ENCODE data around the gene TARM1.
"Not testable (repeated sequence)": the region's sequence is repeated elsewhere in the genome, so short reads cannot be mapped to it uniquely, and the experiment has no call there.

TARM1 gene

DNA sequence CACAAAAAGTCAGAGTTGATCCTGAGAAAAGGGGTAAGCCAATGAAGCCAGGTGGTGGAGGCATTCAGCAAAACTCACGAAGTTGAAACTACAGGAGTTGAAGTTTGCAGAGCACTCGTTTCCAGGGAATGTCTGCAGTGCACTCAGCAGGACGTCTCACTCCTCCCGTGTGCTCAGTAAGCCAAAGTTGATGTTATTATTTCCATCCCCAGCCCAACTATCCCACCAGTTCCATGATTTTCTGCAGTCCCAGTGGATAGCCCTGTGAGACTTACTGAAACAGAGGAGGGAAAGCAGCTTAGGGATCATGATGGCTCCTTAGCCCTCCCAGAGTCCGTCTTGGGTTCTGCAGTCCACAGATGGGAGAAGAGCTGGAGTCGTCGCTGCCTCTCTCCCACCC lies at the start of gene TARM1:
Gene TARM1 (minus strand): TSS at position 334 of the 400 bp plus-strand sequence. CDS start 25 bp downstream, at position 309.
- DNase-seq, result no peak

DNA sequence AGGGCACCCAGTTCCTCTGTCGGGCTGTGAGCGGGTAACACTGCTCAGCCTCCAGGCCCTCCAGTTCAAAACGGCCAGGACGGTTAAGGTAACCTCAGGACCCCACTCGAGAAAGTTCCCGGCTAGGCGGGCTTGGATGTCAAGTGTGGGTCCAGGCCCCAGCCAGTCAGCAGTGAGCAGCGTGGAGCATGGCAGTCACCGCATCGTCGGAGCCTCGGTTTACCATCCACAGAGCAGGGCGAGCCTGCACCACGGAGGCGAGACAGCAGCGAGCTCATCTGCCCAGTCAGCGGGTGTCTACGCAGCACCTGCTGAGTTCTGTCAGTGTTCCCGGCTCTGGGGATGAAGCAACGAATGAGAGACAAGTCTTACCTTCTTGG lies 48.4 kb upstream of the TARM1 start:
- DNase-seq, result no peak

DNA sequence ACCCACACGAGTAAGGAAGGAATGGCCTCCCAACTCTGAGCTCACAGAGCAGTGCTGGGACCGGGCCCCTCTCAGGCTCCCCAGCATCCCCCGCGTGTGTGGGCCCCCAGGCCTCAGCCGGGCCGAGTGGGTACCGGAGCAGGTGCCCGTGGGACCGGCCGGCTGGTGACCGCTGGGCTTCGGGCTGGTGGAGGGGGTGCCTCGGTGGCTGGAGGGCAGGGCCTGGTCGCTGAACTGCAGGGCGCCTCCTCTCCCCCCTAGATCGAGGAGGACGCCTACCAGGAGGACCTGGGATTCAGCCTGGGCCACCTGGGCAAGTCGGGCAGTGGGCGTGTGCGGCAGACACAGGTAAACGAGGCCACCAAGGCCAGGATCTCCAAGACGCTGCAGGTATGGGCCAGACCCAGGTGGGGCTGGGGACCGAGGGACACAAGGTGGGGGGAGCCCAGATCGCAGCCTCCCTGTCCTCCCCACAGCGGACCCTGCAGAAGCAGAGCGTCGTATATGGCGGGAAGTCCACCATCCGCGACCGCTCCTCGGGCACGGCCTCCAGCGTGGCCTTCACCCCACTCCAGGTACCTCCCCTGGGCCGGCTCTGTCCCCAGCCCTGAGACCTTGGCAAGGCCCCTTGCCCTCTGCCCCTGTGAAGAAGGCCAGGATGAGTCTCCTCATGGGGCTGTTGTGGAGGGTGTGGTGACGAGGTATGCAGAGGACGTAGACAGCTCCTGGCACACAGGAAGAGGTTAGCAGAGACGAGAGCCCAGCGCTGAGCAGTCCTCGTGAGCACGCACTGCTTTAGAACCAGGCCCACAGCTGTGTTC lies 47.8 kb upstream of the TARM1 start:
- no peak for DNase-seq

DNA sequence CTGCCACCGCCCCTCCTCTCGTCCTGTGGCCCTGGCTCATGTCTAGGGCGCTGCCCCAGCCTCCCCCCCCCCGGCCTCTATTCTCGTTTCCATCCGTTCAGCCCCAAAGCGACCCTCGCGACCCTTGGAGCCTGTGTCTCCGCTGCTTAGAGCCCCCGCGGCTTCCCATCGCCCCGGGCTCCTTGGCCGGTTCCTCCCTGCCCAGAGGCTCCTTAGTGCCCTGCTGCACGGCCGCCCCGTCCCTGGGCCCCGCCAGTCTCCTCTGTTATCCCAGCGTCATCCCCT lies 47.2 kb upstream of the TARM1 start:
- DNase-seq, result no peak

DNA sequence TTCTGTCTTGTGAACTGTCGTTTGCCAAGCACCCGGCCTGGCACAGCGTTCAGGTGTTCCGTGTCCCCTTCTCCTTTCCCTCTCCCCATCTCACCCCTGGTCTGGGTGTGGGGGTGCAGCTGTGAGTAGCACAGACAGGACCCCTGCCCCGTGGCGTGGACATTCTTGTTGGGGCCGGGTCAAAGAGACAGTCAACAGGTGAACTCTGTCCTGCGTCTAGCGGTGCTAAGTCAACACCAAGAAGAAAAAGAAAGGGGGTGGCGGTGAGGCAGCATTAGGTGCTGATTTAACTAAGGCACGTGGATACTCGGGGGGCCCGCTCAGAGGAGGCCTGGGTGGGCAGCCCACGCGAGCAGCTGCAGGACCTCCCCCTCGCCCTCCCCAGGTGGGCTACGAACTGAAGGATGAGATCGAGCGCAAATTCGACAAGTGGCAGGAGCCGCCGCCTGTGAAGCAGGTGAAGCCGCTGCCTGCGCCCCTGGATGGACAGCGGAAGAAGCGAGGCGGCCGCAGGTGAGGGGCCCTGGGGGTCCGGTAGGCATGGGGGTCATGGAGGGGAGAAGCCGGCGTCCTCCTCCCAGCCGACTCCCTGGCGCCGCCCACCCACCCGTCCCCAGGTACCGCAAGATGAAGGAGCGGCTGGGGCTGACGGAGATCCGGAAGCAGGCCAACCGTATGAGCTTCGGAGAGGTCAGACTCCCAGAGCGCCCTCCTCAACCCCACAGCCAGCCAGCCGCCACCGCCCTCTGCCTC lies 46.7 kb upstream of the TARM1 start:
- DNase-seq, result no peak

DNA sequence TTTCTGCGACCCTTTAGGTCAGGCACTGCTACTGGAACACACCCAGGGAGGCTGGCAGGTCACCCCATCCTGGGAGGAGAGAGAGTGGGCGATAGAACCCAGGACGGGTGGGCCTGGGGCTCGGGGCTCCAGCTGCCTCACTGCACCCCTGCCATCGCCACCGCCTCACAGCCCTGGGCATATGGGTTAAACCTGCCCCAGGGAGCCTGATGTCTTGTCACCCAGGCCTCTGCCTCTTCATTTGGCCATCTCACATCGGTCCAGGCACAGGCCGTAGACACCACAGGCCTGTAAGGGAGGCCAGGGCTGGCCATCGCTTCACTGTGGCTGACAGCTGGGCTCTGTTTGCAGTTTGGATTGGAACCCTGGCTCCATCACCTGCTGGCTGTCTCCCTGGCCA lies 44.5 kb upstream of the TARM1 start:
- DNase-seq, result no peak

DNA sequence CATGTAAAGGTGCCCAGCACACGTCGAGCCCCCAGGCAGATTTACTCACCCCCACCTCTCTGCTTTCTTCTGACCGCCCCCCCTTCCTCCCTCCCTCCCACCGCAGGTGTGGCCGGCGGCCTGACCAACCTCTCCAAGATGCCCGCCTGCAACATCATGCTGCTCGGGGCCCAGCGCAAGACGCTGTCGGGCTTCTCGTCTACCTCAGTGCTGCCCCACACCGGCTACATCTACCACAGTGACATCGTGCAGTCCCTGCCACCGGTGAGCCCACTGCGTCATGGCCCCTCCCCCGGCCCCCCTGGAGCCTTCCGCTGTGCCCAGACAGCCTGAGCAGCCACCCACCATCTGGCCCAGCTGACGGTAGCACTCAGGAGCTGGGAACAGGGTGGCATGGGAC lies 43.2 kb upstream of the TARM1 start:
- DNase-seq, result no peak

DNA sequence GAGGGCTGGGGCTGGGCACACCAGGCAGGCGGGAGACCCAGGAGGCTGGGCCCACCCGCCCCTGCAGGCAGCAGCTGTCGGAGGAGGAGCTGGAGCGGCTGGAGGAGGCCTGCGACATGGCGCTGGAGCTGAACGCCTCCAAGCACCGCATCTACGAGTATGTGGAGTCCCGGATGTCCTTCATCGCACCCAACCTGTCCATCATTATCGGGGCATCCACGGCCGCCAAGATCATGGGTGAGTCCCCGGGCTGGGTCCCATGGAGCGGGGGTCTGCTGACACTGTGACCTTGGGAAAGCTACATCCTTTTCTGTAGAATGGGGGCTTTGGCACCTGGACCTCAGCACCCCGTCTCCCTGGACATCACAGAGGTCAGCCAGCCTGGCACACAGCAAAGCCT lies 42.5 kb upstream of the TARM1 start:
- DNase-seq, result no peak

DNA sequence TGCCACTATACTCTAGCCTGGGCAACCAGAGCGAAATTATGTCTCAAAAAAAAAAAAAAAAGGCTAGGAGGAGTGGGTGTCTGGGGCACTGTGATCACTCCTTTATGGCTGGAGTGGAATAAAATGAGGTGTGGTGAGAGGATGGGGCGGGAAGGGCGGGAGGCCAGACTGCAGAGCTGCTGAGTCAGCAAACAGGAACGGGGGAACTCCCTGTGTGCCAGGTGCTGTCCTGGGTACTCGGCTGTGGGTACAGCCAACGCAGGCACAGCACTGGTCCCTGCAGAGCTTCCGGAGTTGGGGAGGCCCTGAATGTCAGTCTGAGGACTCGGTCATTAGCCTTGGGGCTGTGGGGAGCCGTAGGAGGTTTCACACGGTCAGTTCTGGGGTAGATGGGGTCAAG lies 40.1 kb upstream of the TARM1 start:
- DNase-seq, result no peak

DNA sequence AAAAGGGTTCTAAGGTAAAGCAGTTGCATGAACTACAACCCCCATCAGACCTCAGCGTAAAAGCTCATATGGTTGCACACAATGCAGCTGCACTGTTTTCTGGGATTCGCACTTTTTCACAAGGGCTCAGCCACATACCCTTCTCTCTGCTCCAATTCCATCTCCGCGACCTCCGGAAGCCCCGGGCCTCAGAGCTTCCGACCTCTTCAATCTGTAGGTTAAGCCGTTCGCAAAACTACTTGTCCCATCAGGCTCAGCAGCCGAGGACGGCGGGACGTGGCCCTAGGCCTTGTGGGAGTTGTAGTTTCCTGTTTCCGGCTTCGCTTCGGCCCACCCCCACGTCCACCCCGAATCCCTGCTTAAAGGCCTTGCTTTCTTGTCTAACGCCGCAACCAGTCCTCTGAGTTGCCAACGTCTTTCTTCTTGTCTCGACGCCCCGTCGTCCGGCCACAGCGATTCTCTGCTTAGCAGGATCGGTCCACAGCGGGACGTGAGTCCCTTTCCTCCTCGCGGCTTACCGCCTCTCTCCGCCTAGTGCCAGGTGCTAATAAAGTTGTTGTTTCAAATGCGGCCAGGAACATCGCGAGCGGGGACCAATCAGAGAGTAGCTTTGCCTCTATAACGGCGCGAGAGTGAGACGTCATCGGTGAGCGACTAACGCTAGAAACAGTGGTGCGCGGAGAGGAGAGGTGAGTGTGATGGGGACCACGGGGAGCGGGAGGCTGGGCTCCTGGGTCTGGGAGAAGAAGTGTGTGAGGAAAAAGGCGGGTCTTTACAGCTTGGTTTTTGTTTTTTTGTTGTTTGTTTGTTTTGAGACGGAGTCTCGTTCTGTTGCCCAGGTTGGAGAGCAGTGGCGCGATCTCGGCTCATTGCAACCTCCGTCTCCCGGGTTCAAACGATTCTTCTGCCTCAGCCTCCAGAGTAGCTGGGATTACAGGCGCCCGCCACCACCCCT lies 34.2 kb upstream of the TARM1 start, which contains the start of the genes PRPF31 and TFPT:
Gene PRPF31 (plus strand): TSS at position 646 of the 955 bp plus-strand sequence. CDS start 2,525 bp downstream, outside the sequence.
Gene TFPT (minus strand): TSS at position 549 of the 955 bp plus-strand sequence. CDS start 388 bp downstream, at position 161.
- DNase-seq, result peak; percentile 98

DNA sequence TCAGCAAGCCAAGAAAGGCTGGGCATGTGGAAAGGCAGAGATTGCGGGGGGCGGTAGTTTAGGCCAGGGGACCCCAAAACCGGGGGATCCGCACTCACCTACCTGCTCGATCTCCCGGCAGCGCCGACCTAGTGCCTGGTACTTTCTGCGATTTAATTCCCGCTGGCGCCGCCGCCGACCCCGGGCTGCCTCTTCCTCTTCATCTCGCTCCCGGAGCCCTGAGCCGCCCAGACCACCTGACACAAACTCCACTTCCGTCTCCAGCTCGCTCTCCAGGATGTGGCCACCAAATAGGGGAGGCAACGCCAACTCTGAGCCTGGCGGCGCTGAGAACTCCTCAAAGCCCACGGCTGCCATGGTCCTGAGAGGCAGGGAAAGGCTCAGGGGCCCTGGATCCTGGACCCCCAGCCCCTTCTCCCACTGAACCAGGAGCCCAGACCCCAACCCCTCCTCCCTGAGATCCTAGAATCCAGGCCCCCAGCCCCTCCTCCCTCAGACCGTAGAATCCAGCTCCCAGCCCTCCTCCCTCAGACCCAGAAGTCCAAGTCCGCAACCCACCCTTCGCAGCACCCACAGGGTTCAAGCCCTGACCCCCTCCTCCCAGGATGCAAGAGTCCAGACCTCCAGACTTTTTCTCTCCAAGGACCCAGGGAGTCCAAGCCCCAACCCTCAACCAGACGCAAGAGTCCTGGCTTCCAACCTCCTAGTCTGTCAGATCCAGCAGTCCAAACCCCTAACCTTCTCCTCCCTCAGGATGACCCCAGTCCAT lies 33.4 kb upstream of the TARM1 start:
- DNase-seq, result peak; percentile 40

DNA sequence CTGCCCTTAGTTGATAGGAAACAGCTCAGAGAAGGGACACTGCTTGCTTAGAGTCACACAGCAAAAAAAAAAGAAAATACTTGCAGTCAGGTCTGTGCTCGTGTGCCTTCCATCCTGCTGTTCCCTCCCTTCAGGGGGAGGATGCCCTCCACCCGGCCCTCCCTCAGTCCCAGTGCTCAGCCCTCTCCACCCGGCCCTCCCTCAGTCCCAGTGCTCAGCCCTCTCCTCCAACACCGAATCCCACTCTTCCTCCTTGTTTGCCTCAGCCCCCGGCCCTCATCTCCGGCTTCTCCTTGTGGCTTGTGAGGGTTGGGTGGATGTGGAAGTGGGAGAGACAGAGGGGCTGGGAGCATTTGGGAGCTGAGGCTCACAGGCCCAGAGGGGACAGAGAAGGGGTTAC lies 28.5 kb upstream of the TARM1 start:
- no peak for DNase-seq

DNA sequence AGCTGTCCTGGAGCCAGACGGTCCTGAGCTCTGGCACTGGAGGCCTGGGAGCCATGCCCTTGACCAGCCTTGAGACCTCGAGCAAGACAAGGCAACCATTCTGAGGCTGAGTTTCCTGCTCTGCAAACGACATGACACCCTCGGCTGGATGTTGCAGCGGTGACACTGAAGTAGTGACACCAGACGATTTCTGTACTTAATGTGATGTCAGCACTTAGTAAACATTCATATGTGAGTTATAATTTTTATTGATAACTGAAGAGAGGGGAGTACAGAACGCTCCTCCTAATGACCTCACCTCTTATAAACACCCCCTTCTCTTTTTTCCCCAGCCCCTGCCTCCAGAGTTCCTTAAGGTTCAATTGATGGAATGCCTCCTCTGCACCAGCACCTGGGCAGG lies 27.3 kb upstream of the TARM1 start:
- no peak for DNase-seq

DNA sequence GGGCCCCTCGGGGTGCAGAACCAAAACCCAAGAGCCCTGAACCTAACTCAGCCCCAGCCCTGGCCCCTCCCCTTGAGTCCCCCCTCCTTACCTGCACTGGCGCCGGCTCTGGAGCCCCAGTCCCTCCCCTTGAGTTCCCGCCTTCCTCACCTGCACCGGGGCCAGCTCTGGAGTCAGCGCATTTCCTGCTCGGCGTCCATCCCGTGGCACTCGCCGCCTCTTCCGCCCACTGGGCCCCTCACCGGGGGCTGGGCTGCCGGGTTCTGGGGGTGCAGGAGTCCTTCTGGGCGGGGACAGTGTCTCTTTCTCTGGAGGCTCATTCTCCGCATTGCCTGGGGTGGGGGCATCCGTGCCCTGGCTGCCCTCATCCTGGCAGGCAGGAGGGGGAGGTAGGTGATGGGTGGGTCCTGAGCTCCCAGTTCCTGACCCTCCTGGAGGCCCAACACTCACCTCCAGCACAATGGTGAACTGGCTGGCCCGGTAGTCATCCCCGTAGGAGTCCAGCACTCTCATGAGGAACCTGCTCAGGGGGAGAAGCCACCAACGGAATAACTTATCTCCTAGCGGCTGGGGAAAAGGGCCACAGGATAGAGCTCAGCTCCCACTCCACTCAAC lies 26.8 kb upstream of the TARM1 start:
- no peak for DNase-seq

DNA sequence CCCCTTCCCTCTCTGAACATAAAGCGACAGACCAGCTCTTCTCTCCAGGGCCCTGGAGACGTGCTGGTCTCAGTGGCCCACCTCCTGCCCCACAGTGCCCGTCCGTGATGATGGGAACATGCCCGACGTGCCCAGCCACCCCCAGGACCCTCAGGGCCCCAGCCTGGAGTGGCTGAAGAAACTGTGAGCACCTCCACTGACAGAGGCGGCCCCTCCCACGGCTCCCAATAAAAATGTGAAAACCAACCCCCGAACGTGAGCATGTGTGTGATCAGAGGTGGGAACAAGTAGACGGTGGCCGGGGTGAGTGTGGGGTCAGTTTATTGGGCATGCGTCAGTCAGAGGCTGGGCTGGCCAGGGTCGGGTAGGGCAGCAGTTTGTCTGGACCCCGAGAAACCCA lies 25.6 kb upstream of the TARM1 start:
- DNase-seq, result no peak

DNA sequence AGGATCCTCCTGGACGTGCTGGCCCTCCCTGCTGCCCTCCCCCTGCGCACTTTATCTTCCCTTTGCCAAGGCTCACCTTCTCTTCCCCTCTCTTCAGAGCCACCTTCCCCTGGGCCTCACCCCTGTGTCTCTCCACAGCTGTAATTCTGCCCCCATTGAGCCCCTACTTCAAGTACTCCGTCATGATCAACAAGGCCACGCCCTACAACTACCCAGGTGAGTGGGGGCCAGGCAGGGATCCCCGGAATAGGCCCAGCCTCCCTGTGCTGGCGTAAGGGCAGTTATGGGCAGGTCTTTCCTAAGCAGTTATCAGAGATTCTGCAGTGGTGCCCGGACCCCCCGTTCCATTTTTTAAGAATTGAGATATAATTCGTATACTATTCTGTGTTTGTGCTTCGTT lies 24.6 kb upstream of the TARM1 start:
- DNase-seq, result no peak

DNA sequence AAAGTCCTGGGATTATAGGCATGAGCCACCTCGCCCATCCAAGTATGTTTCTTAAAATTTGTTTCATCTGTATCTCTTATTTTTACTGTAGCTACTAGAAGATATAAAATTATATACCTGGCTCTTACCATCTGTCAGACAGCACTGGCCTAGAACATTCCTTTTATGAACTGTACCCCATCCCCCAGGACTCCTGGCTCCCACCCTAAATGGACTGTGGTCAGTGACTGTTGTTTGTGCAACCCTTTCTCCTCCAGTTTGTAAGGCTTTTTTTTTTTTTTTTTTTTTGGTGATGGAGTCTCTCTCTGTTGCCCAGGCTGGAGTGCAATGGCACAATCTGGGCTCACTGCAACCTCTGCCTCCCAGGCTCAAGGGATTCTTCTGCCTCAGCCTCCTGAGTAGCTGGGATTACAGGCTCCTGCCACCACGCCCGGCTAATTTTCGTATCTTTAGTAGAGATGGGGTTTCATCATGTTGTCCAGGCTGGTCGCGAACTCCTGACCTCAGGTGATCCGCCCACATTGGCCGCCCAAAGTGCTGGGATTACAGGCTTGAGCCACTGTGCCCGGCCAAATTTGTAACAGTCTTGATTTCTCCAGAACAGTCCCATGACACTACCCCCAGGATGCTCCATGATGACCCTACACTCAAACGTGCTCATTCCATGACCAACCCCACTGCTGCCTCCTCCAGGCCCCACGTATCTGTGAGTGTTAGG lies 24.0 kb upstream of the TARM1 start:
- no peak for DNase-seq

DNA sequence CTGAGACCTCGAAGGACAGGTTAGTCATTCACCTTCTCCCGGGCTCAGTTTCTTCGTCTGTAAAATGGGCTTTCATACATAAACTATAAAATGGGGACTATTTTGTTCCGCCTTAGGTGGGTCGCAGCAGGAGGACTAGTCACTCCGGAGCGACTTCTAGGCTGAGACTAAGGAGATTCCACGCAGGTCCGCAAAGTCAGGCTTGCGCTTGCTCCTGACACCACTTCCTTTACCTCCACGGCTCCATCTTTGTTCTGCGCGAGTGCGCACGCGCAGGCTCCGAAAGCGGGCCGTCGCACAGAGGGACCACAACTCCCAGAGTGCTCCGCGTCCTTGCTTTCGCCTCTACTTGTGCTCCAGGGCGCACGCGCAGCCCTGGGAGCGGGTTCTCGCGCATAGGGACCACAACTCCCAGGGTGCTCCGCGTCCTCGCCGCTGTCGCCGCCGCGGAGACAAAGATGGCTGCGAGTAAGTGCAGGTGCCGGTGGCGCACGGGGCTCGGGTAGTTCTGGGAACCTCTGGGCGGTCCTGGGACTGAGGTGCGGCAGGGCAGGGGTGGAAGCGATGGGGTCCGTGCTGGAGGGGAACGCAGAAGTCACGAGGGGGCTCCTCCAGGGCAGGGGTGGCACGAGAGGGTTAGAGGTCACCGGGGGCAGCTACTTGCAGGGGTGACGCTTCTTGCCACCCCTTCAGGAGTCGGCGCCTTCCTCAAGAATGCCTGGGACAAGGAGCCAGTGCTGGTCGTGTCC lies 21.4 kb upstream of the TARM1 start, which contains the start of gene NDUFA3:
Gene NDUFA3 (plus strand): TSS at position 435 of the 749 bp plus-strand sequence. CDS start 24 bp downstream, at position 459.
- DNase-seq, result peak; percentile 98

DNA sequence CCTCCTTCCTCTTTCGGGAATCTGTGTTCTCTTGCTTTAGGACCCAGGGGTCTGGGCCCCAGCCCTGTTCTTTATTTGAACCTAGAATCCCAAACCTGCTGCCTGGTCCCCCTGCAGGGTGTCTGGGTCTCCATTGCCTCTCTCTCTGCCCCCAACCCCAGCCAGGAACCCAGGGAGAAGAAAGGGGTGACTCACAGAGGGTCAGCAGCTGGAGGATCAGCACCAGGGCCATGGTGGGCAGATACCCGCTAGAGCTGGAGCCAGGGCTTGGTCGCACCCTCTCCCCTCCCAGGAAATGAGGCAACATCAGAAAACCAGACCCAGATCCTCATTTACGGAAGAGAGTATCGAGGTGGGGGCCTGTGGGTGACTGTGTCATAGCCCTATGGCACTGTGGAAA lies 19.4 kb upstream of the TARM1 start, which contains the start of gene OSCAR:
Gene OSCAR (minus strand): TSS at position 243 of the 400 bp plus-strand sequence. CDS start 11 bp downstream, at position 232.
- DNase-seq, result no peak

DNA sequence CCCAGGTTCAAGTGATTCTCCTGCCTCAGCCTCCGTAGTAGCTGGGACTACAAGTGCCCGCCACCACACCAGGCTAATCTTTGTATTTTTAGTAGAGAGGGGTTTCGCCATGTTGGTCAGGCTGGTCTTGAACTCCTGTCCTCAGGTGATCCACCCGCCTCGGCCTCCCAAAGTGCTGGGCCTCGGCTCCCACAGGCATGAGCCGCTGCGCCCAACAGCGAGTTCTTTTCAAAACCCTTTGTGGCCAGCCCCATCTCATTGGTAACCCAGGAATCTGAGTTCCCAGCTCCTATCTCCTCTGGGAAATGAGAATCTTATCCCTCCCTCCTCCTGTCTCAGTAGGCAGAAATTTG lies 18.7 kb upstream of the TARM1 start:
- DNase-seq, result not testable (repeated sequence)
